IMR-90 (cell line): ENCODE data around the gene N4BP2L1. TPM values are rescaled to one million over a fixed set of nuclear protein-coding genes. Genes with fewer than 3 reads are reported as not detected.

Experiments used
- ATAC-seq: fragments of 200-7000 bp; cut with Tn5 transposase; 2 replicates; pipeline ENCODE4 v1.9.1; 2020; ENCODE audit warnings: low read depth, mild to moderate bottlenecking, moderate library complexity
- BruUV-seq: library from RNA; stranded (reverse); fragments of 400-500 nt; replicated peaks from 2 replicates; lab custom pipeline; 2021; lab: Mats Ljungman, UMichigan
- CTCF ChIA-PET: fragments of 300-600 bp; formaldehyde crosslinking; extraction: SDS; loops from one replicate; lab custom pipeline; 2021; ENCODE audit warnings: antibody characterized with exemption; lab: Yijun Ruan, JAX
- POLR2A ChIA-PET: fragments of 300-600 bp; sonication (Branson Sonifier 250); formaldehyde crosslinking; loops from one replicate; lab custom pipeline; 2022; ENCODE audit warnings: antibody characterized with exemption; ENCODE audit not compliant: unreplicated experiment; lab: Charles Lee
- DNase-seq: peaks from one replicate; pipeline ENCODE4 v3.0.0; 2013
- H2AFZ ChIP-seq: replicated peaks from 2 replicates; pipeline ENCODE3; 2013; ENCODE audit warnings: low read length, mild to moderate bottlenecking; ENCODE audit not compliant: poor library complexity
- H2AK5ac ChIP-seq: 2 replicates; pipeline ENCODE4 v1.6.1; 2013; ENCODE audit warnings: low read depth, low read length, inconsistent platforms
- H2AK9ac ChIP-seq: replicated peaks from 2 replicates; pipeline ENCODE3; 2013; ENCODE audit warnings: mild to moderate bottlenecking, low read depth, low read length, moderate library complexity; ENCODE audit not compliant: poor library complexity
- H2BK120ac ChIP-seq: 2 replicates; pipeline ENCODE4 v1.6.1; 2013; ENCODE audit warnings: low read depth, low read length, inconsistent platforms
- H2BK15ac ChIP-seq: 3 replicates; pipeline ENCODE4 v1.6.1; 2013; ENCODE audit warnings: low read depth, low read length, inconsistent platforms
- H2BK20ac ChIP-seq: 2 replicates; pipeline ENCODE4 v1.6.1; 2013; ENCODE audit warnings: low read depth, mild to moderate bottlenecking, inconsistent platforms, low read length, moderate library complexity
- H2BK5ac ChIP-seq: 2 replicates; pipeline ENCODE4 v1.6.1; 2013; ENCODE audit warnings: mild to moderate bottlenecking, low read depth, low read length, inconsistent platforms; ENCODE audit not compliant: poor library complexity, severe bottlenecking
- H3K14ac ChIP-seq: replicated peaks from 2 replicates; pipeline ENCODE4 v1.6.1; 2013; ENCODE audit warnings: low read depth, low read length, inconsistent platforms
- H3K18ac ChIP-seq: 2 replicates; pipeline ENCODE4 v1.6.1; 2013; ENCODE audit warnings: low read depth, low read length, control low read depth
- H3K23ac ChIP-seq: 2 replicates; pipeline ENCODE4 v1.6.1; 2013; ENCODE audit warnings: low read depth, low read length, inconsistent platforms
- H3K27ac ChIP-seq: 2 replicates; pipeline ENCODE4 v1.5.1; 2013; ENCODE audit warnings: mild to moderate bottlenecking, control low read depth, low read length; ENCODE audit not compliant: insufficient read depth
- H3K27me3 ChIP-seq: 2 replicates; pipeline ENCODE4 v1.6.1; 2013; ENCODE audit warnings: low read length; ENCODE audit not compliant: control insufficient read depth, insufficient read depth
- H3K36me3 ChIP-seq: 2 replicates; pipeline ENCODE4 v1.6.1; 2013; ENCODE audit warnings: low read length, mixed read lengths; ENCODE audit not compliant: control insufficient read depth, insufficient read depth
- H3K4ac ChIP-seq: 2 replicates; pipeline ENCODE4 v1.6.1; 2013; ENCODE audit warnings: low read depth, low read length, inconsistent platforms
- H3K4me1 ChIP-seq: 2 replicates; pipeline ENCODE4 v1.6.1; 2013; ENCODE audit warnings: low read length, mixed read lengths; ENCODE audit not compliant: control insufficient read depth, insufficient read depth
- H3K4me2 ChIP-seq: 2 replicates; pipeline ENCODE4 v1.6.1; 2013; ENCODE audit warnings: low read depth, mild to moderate bottlenecking, control low read depth, low read length, moderate library complexity
- H3K4me3 ChIP-seq: 2 replicates; pipeline ENCODE4 v1.5.1; 2013; ENCODE audit warnings: low read depth, mild to moderate bottlenecking, control low read depth, low read length, moderate library complexity; ENCODE audit not compliant: insufficient read depth
- H3K56ac ChIP-seq: 2 replicates; pipeline ENCODE4 v1.6.1; 2013; ENCODE audit warnings: low read length, inconsistent platforms; ENCODE audit not compliant: insufficient read depth; ENCODE audit errors: extremely low read depth
- H3K79me1 ChIP-seq, 2 experiments: 2 replicates each; pipeline ENCODE4 v1.6.1; 2013; ENCODE audit warnings: low read length in 2 of 2, inconsistent platforms in 1 of 2, low read depth in 1 of 2
- H3K9ac ChIP-seq: 2 replicates; pipeline ENCODE4 v1.6.1; 2013; ENCODE audit warnings: low read depth, low read length, control low read depth
- H3K9me1 ChIP-seq: 2 replicates; pipeline ENCODE4 v1.6.1; 2013; ENCODE audit warnings: low read length, inconsistent platforms; ENCODE audit not compliant: insufficient read depth
- H3K9me3 ChIP-seq: 2 replicates; pipeline ENCODE4 v1.6.1; 2013; ENCODE audit warnings: low read length; ENCODE audit not compliant: control insufficient read depth, insufficient read depth
- H4K20me1 ChIP-seq: 2 replicates; pipeline ENCODE4 v1.6.1; 2013; ENCODE audit warnings: low read length, inconsistent platforms; ENCODE audit not compliant: insufficient read depth
- H4K5ac ChIP-seq: 2 replicates; pipeline ENCODE4 v1.6.1; 2013; ENCODE audit warnings: mild to moderate bottlenecking, low read depth, low read length, control low read depth
- H4K8ac ChIP-seq, 2 experiments: 2 replicates each; pipeline ENCODE4 v1.6.1; 2013; ENCODE audit warnings: low read depth in 2 of 2, low read length in 2 of 2, control low read depth in 1 of 2, inconsistent platforms in 1 of 2
- H4K91ac ChIP-seq: 2 replicates; pipeline ENCODE4 v1.6.1; 2013; ENCODE audit warnings: low read depth, low read length, inconsistent platforms; ENCODE audit not compliant: insufficient read depth
- BHLHE40 ChIP-seq: fragments of 150-350 bp; IDR thresholded peaks from 2 replicates; pipeline ENCODE4 v1.6.1; 2016; ENCODE audit warnings: mild to moderate bottlenecking, low read depth, low read length
- ELK1 ChIP-seq: fragments of 150-350 bp; IDR thresholded peaks from 2 replicates; pipeline ENCODE4 v1.6.1; 2016; ENCODE audit warnings: low read depth, mild to moderate bottlenecking, low read length, moderate library complexity, borderline replicate concordance
- RFX5 ChIP-seq: IDR thresholded peaks from 2 replicates; pipeline ENCODE4 v1.8.0; 2012; ENCODE audit warnings: low read depth, mild to moderate bottlenecking, low read length, moderate library complexity
- WGBS, 2 experiments: methylation state at CpG; one replicate each; pipeline versions ENCODE4 v1.1.5 to v1.1.7; 2013; ENCODE audit warnings: missing lambda C conversion rate in 2 of 2; ENCODE audit not compliant: insufficient read length in 1 of 2; ENCODE audit errors: extremely low coverage in 2 of 2; 5-methylcytosine and 5-hydroxymethylcytosine counted together
- dilution Hi-C: fragments of 300-500 bp; cut with HindIII; formaldehyde crosslinking; loops from one replicate; pipeline ENCODE4 v1.14.3; 2018; ENCODE audit warnings: low sequenced_read_pairs; ENCODE audit not compliant: unreplicated experiment
- in situ Hi-C: fragments of 300-500 bp; cut with MboI; formaldehyde crosslinking; loops from 3 replicates; pipeline ENCODE4 v1.14.3; 2019; ENCODE audit warnings: low sequenced_read_pairs, inconsistent platforms, mixed read lengths
- intact Hi-C: fragments of 100-400 bp; cut with micrococcal nuclease; formaldehyde crosslinking; loops from 2 replicates; pipeline ENCODE4 v1.10.0; 2022
- polyA plus RNA-seq, 3 experiments: library from polyadenylated mRNA; depleted of rRNA; stranded (reverse); fragments of >200 nt; gene quantifications; 2 replicates each; pipeline ENCODE4 v1.2.3, GENCODE V29; 2012; ENCODE audit warnings: low replicate concordance in 1 of 3
- total RNA-seq: library from RNA; depleted of rRNA; stranded (reverse); fragments of >200 nt; gene quantifications from 2 replicates; pipeline ENCODE4 v1.2.3, GENCODE V29; 2012

Gene N4BP2L1
- total and polyA plus RNA-seq, 2 of the 4 experiments (the other 2 are of a cell fraction), result 0.18 to 0.46 TPM

- H3K18ac ChIP-seq, result no peak overlapping the region
- dilution Hi-C loops (no loop called here), in situ Hi-C loops (no loop called here), intact Hi-C loops (no loop called here)
- no peak overlapping the region for H2BK5ac ChIP-seq
- DNase-seq (no peak), ATAC-seq (no peak)
- no peaks in the 10 kb centered on the region for H3K9me1 ChIP-seq
- ChIA-PET POLR2A (no interaction called here), CTCF (no interaction called here)
- no peak overlapping the region for H4K8ac ChIP-seq
- no peak overlapping the region for H3K14ac ChIP-seq
- no peak overlapping the region for H3K4ac ChIP-seq
- H2BK20ac ChIP-seq, result no peak overlapping the region
- no peak overlapping the region for H2AK5ac ChIP-seq
- H4K5ac ChIP-seq, result no peak overlapping the region
- H3K4me1 ChIP-seq, result no peaks in the 10 kb centered on the region
- H3K9me3 ChIP-seq, result no peaks in the 10 kb centered on the region
- H3K56ac ChIP-seq, result no peak overlapping the region
- H2BK15ac ChIP-seq, result no peak overlapping the region
- no peak overlapping the region for H2AFZ ChIP-seq
- H3K36me3 ChIP-seq, result no peaks in the 10 kb centered on the region
- no peaks in the 10 kb centered on the region for H4K20me1 ChIP-seq
- no peak overlapping the region for H3K9ac ChIP-seq
- H3K4me2 ChIP-seq, result no peak overlapping the region
- H3K27ac ChIP-seq, result no peak overlapping the region
- WGBS, 2 experiments, result 71% methylated on average over 1 of the region's 2 CpGs; no CpG with 5 or more reads in 1 of the 2 experiments
- H2BK120ac ChIP-seq, result no peak overlapping the region
- H2AK9ac ChIP-seq, result no peak overlapping the region
- no peak overlapping the region for H3K23ac ChIP-seq
- H4K91ac ChIP-seq, result no peak overlapping the region
- BruUV-seq, result no TSS peak
- TF ChIP-seq BHLHE40, result no peak
- no peak for TF ChIP-seq ELK1
- TF ChIP-seq RFX5, result no peak
- no peaks in the 10 kb centered on the region; a peak in 1 of 4 replicates for H3K79me1 ChIP-seq
- H3K27me3 ChIP-seq, result no peaks in the 10 kb centered on the region
- H3K4me3 ChIP-seq, result no peak overlapping the region
These were observed 43.2 kb downstream of the N4BP2L1 start for GRCh38 chr13:32384702-32385101.
